Right lobe of liver (tissue), 6 donors: ENCODE results near the gene EPB41. TPM values are rescaled to one million over a fixed set of nuclear protein-coding genes. Genes with fewer than 3 reads are reported as not detected.

ENCODE experiments used
- ATAC-seq, 4 donors: fragments of 200-7000 bp; cut with Tn5 transposase; one replicate each; pipeline ENCODE4 v1.9.1; 2020; ENCODE audit warnings: mild to moderate bottlenecking in 4 of 4, moderate library complexity in 4 of 4
- DNase-seq, 3 donors: peaks; one replicate each; pipeline ENCODE4 v3.0.0-alpha.2; 2020
- H3K27ac ChIP-seq, 3 donors: fragments of 200-600 bp; one replicate each; pipeline ENCODE4 v1.8.0; 2022
- H3K27me3 ChIP-seq, 2 donors: fragments of 200-600 bp; one replicate each; pipeline ENCODE4 v1.8.0; 2022
- H3K36me3 ChIP-seq, 4 donors: fragments of 200-600 bp; sonication (generic) in 1 of 4; one replicate each; pipeline versions ENCODE4 v1.5.1 to v1.8.0; 2017 to 2022; ENCODE audit warnings: control low read depth in 1 of 4
- H3K4me1 ChIP-seq, 4 donors: fragments of 200-600 bp; sonication (generic) in 1 of 4; one replicate each; pipeline versions ENCODE4 v1.5.1 to v1.8.0; 2017 to 2022; ENCODE audit warnings: control low read depth in 1 of 4
- H3K4me3 ChIP-seq, 3 donors: fragments of 200-600 bp; one replicate each; pipeline ENCODE4 v1.8.0; 2022
- H3K9me3 ChIP-seq, 4 donors: fragments of 200-600 bp; sonication (generic) in 1 of 4; one replicate each; pipeline versions ENCODE4 v1.5.1 to v1.8.0; 2017 to 2022; ENCODE audit warnings: control low read depth in 1 of 4
- CTCF ChIP-seq, 4 donors: fragments of 200-600 bp in 3 of 4; fragments of 450-650 bp in 1 of 4; IDR thresholded peaks; one replicate each; pipeline versions ENCODE4 v1.5.1 to v1.8.0; 2016 to 2022; ENCODE audit warnings: antibody characterized with exemption in 4 of 4, mild to moderate bottlenecking in 2 of 4
- POLR2A ChIP-seq: fragments of 450-650 bp; IDR thresholded peaks from one replicate; pipeline ENCODE4 v1.6.1; 2017; ENCODE audit warnings: antibody characterized with exemption, mild to moderate bottlenecking
- WGBS: methylation state at CpG from one replicate; pipeline ENCODE4 v1.1.6; 2018; ENCODE audit warnings: low coverage, low lambda C conversion rate; ENCODE audit not compliant: insufficient coverage; ENCODE audit errors: missing lambda C conversion rate; 5-methylcytosine and 5-hydroxymethylcytosine counted together
- intact Hi-C, 2 donors: fragments of 100-400 bp; cut with DNase I; formaldehyde crosslinking; loops; one replicate each; pipeline versions ENCODE4 v1.11.2 to v1.14.1; 2022
- total RNA-seq, 6 experiments: library from RNA; depleted of rRNA in 2 of 6; stranded (reverse); fragments of >200 nt in 2 of 6; fragmentation: NEBNext Ultra II Directional in 3 of 6; extraction: Animal tissue kit (Norgen Biotek cat#: 25700) in 3 of 6; gene quantifications; one replicate each; pipeline versions ENCODE4 v1.1.0 to v1.2.4, GENCODE V29; 2016 to 2023
- donor health status: DM: no; HTN: yes; CAD: no.
- donor health status: DM: no; HTN: no; CAD: no.
- donor health status: DM: no; HTN: no; CAD: no.
- donor health status: DM: no; HTN: yes; CAD: no.
- donor health status: DM: no; HTN: yes; CAD: no.

Gene EPB41
- total RNA-seq, 6 experiments from 2014 or later, result 35.3 to 58.7 (median 49.2) TPM

- no peak for TF ChIP-seq CTCF (IDR thresholded peaks at IDR 0.05)
- TF ChIP-seq POLR2A, result no peak
- intact Hi-C loops, result loop anchor here in 1 of 2 donors (5.0 kb wide), 1 partner anchor 99 kb away; no protein-coding TSS in a partner anchor
- no peak for ATAC-seq
These were observed 66.8 kb downstream of the EPB41 start for GRCh38 chr1:28981210-28981609.

GRCh38 chr1:28982198-28982597, 67.8 kb downstream of the EPB41 start:
- ATAC-seq (no peak), DNase-seq (no peak)
- Histone ChIP-seq H3K27ac (no peak overlapping the region), H3K4me1 (peaks cover 0 to 22% (median 0%) of the 10 kb centered on the region in 4 donors), H3K9me3 (no peaks in the 10 kb centered on the region), H3K27me3 (no peaks in the 10 kb centered on the region), H3K4me3 (no peak overlapping the region), H3K36me3 (no peaks in the 10 kb centered on the region)
- TF ChIP-seq CTCF (IDR thresholded peaks at IDR 0.05), result no peak
- no peak for TF ChIP-seq POLR2A
- WGBS, result 57% methylated on average over 6 of the region's 6 CpGs
- intact Hi-C loops, result loop anchor here in 1 of 2 donors (5.0 kb wide), 1 partner anchor 100 kb away; no protein-coding TSS in a partner anchor

More at GRCh38 chr1:28981210-28981609, 66.8 kb downstream of the EPB41 start:
- H3K9me3 ChIP-seq, result no peaks in the 10 kb centered on the region
- H3K27me3 ChIP-seq, result no peaks in the 10 kb centered on the region
- H3K4me3 ChIP-seq, result no peak overlapping the region
- no peaks in the 10 kb centered on the region for H3K36me3 ChIP-seq
- no peak for DNase-seq
- 76% methylated on average over 3 of the region's 3 CpGs for WGBS
- H3K27ac ChIP-seq, result no peak overlapping the region
- peaks cover 0 to 22% (median 0%) of the 10 kb centered on the region in 4 donors for H3K4me1 ChIP-seq

GRCh38 chr1:28983091-28983490, 68.7 kb downstream of the EPB41 start:
- WGBS, result 79% methylated on average over 1 of the region's 1 CpG
- H3K27ac ChIP-seq, result peak overlapping the region; percentile 44 to 85 (median 78)
- no peak for TF ChIP-seq POLR2A
- TF ChIP-seq CTCF (IDR thresholded peaks at IDR 0.05), result no peak
- ATAC-seq (no peak), DNase-seq (no peak)
- H3K9me3 ChIP-seq, result no peaks in the 10 kb centered on the region
- peaks cover 0 to 22% (median 0%) of the 10 kb centered on the region in 4 donors for H3K4me1 ChIP-seq
- H3K4me3 ChIP-seq, result no peak overlapping the region
- no peaks in the 10 kb centered on the region for H3K27me3 ChIP-seq
- intact Hi-C loops, result loop anchor here in 1 of 2 donors (5.0 kb wide), 1 partner anchor 101 kb away; no protein-coding TSS in a partner anchor
- peaks cover 0 to 1% (median 0%) of the 10 kb centered on the region in 4 donors for H3K36me3 ChIP-seq

GRCh38 chr1:28983509-28984310, 69.3 kb downstream of the EPB41 start:
- H3K9me3 ChIP-seq, result no peaks in the 10 kb centered on the region
- H3K27ac ChIP-seq, result peak overlapping the region; percentile 78 to 85 (median 82)
- peak; percentile 91 to 97 (median 94) for ATAC-seq
- 59% methylated on average over 13 of the region's 15 CpGs for WGBS
- peaks cover 0 to 22% (median 0%) of the 10 kb centered on the region in 4 donors for H3K4me1 ChIP-seq
- H3K4me3 ChIP-seq, result no peak overlapping the region
- H3K36me3 ChIP-seq, result peaks cover 0 to 7% (median 0%) of the 10 kb centered on the region in 4 donors
- peak; percentile 73 to 86 (median 81) for DNase-seq
- intact Hi-C loops, result loop anchor here in 1 of 2 donors (5.0 kb wide), 1 partner anchor 101 kb away; no protein-coding TSS in a partner anchor
- H3K27me3 ChIP-seq, result no peaks in the 10 kb centered on the region
- TF ChIP-seq POLR2A (no peak), CTCF (IDR thresholded peaks at IDR 0.05) (peak; percentile 31 to 42 (median 37))
